GF-D8 (cell line): ENCODE data around the gene CMIP.
"Not testable (repeated sequence)": the region's sequence is repeated elsewhere in the genome, so short reads cannot be mapped to it uniquely, and the experiment has no call there.

Experiments
- DNase-seq: peaks from one replicate; lab custom pipeline; 2025; lab: John Stamatoyannopoulos, UW

The CMIP gene

DNA sequence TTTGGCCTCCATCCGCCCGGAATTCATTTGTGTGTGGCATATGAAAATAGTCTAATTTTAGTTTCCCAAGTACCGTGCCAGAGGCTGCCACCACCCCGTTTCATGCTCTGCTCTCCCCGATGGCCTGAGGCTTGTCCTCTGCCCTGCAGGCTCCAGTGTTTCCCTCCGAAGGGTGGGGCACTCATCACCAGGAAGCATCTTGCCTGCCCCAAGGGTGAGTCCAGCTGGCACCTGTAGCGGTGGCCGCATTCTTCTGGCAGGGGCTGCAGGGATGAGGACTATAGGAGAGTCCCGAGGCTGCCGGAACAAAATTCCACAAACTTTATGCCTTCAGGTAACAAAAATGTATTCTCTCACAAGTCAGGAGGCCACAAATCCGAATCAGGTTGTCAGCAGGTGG, 23.1 kb upstream of the CMIP start:
- no peak for DNase-seq

DNA sequence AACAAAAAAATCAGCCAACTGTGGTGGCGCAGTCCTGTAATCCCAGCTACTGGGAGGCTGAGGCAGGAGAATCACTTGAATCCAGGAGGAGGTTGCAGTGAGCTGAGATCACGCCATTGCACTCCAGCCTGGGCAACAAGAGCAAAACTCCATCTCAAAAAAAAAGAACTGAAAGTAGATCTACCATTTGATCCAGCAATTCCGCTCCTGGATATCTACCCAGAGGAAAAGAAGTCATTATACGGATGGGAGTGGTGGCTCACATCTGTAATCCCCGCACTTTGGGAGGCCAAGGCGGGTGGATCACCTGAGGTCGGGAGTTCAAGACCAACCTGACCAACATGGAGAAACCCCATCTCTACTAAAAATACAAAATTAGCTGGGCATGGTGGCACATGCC, 22.5 kb upstream of the CMIP start:
- not testable (repeated sequence) for DNase-seq

DNA sequence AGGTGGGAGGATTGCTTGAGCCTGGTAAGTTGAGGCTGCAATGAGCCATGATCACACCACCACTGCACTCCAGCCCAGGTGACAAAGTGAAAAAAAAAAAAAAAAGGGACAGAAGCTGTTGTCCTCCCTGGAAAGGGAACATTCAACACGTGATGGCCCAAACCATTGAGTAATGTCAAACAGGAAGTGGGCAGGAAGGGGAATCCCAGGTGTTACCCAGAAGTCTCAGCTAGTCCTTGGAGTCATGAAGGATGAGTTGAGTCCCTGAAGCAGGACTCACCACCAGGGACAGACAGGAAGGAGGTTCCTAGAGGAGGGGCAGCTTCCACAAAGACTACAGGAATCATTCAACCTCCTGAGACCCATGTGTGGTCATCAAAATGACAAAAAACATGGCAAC, 19.8 kb upstream of the CMIP start:
- DNase-seq, result no peak

DNA sequence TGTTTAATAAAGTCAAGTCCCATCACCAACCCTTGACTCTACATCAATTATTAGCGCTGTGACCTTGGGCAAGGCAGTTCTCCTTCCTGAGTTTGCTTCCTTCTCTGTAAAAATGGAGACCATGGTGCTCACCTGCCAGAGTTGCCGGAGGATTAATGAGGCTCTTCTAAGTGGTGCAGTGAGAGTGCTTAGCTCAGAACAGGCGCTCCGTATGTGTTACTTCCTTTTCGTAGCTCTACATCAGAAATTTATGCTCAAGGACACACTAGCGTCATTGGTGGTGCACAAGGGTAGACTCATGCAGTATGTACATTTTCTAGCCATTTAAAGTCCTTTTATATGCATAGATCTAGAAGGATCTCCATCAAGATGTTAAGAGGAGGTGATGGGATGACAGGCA, 17.4 kb upstream of the CMIP start:
- no peak for DNase-seq

- no peak for DNase-seq
These were observed 15.5 kb upstream of the CMIP start for GRCh38 chr16:81429045-81429521.

DNA sequence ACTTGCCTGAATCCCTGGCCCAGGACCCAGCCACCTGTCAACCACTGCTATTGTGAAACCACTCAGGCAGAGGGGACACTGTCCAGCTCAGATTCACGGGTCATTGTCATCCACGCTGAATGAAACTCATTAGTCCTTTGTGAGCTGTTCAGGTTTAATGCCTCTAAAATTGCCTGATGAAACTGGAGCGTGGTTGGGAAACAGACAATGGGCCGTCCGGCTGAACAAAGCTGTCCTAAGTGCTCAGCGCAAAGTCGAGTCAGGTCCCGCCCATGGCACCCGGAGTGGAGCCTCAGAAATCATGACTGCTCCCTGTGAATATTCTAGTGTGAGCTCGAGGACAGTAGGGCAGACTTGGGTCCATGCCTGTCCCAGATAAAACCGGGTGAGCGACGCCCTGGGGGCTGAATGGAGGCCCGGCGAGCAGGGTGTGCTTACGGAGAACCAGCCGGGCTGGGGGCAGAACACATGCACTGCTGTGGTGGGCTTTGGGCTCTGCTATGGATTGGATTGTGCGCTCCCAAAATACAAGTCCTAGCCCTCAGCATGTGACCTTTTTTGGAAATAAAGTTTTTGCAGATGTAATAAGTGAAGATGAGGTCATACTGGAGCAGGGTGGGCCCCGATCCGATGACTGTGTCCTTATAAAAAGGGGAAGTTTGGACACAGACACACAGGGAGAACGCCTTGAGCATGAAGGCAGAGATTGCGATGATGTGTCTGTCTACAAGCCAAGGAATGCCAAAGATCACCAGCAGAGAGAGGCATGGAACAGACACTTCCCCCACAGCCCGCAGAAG, 12.9 kb upstream of the CMIP start:
- DNase-seq, result no peak

GRCh38 chr16:81432937-81433557, 11.6 kb upstream of the CMIP start:
- no peak for DNase-seq

- DNase-seq, result no peak
These were observed 9.5 kb upstream of the CMIP start for GRCh38 chr16:81435103-81435502.

- DNase-seq, result no peak
These were observed 9.0 kb upstream of the CMIP start for GRCh38 chr16:81435567-81435966.

GRCh38 chr16:81436386-81436785, 8.2 kb upstream of the CMIP start:
- DNase-seq, result no peak

DNA sequence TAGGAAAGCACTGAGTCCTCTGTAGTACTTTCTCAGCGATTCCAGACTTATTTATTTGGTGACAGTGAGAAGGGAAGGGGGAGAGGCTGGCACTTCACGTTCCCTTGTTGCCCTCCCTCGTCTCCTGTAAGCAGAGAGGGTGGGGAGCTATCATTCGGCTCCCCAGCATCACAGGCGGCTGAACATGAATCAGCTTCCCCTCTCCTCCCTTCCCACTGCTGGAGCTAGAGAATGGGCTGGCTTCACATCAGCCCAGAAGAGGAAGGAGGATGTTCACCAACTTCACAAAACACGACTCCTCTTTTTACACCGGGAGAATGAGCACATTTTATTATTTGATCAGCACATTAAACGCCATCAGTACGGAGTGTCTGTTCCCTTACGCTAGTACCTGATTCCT, 6.7 kb upstream of the CMIP start:
- no peak for DNase-seq

GRCh38 chr16:81440888-81441761, 3.5 kb upstream of the CMIP start:
- DNase-seq, result no peak

DNA sequence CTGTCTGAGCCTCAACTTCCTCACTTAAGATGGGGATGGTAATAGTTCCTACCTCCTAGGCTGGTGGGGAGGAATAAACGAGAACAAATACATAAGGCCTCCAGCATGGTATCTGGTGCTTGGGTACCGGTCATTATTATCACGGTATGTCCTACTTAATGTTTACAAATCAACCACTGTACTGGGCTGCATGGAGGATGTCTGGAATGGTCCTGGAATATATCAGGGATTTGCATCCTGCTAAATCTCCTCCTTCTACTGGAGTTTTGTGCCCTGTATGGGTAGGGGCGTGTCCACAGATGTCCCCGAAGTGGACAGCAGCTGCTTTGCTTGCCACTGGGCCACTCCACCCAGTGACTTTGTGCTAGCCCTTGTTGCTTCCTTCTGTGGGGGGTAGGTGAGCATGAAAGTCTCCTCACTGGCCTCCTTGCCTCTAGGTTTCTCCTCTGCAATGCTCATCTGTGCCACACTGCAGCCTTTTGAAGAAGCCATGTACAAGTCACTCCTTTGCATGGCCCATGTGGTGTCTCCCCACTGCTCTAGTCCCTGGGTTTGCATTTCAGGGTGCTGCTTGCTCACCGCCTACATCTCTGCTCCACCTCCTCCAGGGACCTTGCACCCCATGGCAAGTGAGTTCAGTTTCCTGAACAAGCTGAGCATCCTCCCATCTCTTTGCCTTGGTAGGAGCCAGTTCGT, 2.2 kb upstream of the CMIP start:
- DNase-seq, result no peak

DNA sequence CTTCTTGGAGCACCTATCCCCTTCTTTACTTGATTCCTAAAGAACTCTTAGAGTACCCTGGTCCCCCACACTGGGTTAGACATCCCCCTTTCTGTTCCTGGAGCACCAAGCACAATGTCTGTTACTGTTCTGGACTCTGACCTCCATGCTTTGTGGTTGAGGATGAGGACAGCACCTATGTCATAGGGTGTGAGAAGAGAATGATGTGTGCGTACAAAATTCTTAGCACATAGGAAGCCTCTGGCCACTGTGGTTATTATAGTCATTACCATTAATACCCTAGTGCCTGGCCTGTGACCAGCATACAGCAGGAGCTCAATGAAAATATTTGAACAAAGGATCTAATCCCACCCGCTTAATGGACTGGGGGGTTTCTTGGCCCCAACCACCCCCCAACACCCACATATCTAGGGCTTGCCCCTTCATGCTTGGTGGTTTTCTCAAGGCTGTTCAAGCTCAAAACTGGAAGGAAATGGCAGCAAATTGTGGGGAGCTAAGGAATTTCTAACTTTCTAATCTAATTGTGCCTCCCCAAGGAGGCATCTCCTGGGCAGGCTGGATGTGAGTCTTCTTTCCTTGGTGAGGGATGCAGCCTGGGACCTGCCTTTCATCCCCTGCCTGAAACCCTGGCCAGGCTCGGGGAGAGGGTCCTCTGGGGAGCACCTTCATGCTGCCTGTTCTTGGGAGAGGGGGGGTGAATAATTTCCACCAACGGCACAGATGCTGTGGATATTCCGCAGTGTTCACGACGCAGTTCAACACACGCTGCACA, 1.5 kb upstream of the CMIP start:
- DNase-seq, result no peak

DNA sequence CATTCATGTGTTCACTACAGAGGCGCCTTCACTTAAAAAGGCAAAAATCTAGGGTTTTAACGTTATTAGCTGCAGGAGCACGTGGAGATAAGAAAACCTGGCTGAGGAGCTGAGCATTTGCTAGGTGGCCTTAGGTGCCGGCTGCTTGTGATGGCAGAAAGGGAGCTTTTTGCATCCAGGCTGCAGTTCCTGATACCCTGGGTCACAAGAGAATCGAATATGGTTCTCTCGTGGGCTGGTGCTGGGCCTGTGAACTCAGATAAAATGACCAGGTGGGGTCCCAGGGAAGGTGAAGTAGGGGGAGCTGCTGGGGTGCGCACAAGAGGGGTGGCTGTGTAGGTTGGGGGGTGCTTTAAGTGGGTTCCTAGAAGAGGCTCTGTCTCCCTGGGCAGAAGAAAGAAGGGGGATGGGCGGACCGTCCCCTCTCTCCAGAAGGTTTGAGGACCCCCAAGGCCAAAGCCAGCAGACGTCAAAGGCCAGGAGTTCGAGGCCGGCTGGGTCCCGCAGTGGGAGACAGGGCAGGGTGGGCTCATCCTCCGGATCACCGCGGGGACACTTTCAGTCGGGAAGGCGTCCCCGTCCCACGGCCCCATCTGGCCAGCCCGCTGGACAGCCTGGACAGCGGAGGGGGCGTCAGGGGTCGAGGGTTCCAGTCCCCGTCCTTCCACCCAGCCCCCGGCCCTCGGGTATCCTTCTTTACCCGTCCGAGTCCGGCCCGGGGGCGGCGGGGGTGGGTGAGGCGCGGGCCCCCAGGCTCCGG, 740 bp upstream of the CMIP start:
- DNase-seq, result no peak

DNA sequence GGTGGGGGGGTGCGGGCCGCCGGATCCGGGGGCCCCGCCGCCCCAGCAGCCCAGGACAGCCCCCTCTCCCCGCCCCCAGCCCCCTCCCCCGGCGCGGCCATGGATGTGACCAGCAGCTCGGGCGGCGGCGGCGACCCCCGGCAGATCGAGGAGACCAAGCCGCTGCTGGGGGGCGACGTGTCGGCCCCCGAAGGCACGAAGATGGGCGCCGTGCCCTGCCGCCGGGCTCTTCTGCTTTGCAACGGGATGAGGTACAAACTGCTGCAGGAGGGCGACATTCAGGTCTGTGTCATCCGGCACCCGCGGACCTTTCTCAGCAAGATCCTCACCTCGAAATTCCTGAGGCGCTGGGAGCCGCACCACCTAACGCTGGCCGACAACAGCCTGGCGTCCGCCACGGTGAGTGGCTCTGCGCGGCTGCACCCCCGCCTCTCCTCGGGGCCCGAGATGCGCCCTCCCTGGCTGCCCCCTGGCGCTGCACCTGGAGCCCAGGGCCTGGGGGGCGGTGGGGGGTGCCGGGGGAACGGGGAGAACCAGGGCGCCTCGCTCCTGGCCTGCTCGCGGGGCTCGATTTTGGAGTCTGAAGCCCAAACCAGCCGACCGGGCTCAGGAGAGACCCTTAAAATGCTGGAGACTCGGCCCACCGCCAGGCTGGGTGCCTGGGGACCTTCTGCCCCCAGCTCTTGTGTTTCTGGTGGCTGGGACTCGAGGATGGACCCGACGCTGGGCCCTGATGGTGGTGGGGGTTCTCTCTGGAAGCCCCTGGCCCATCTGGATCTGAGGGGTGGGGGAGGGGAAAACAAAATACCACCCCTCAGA, 744 bp downstream of the CMIP start:
- DNase-seq, result no peak

DNA sequence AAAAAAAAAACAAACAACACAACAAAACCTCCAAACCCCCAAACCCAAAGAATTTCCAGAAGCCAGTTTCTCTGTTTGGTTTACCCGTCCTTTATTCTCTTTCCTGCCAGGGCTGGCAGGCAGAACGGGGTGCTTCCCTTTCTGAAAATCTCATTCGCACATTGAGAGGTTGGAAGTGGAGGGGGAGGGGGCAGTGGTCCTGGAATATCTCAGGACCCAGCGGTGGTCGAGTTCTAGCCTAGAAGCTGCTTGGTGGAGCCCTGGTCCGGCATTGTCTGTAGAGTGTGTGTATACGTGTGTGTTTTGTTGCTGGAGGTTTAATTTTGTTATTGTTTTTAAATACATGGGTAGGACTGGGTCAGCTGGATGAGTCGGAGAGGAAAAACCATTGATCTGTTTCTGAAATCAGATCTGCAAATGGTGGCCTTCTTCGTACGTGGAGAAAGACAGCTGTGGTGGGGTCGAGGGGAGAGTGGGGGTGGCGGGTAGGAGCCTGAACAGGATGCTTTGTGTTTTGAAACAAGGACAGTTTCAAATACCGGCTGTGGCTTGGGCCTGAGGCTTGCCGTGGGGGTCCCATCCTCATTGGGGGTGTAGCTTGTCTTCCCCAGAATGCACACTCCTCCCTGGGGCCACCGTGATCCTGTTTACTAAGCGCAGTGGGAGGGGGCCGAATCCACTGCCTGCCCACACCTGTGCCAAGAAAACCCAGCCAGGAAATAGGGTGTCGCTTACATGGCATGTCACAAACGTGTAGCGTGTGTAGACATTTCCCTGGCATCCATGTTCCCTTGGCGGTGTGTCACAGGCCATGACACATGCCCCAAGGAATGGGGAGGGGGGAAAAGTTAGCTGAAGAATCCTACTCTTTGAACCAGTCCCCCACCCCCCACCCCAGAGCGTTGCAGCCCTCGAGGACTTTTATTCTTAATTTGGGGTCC, 1.6 kb downstream of the CMIP start:
- no peak for DNase-seq

DNA sequence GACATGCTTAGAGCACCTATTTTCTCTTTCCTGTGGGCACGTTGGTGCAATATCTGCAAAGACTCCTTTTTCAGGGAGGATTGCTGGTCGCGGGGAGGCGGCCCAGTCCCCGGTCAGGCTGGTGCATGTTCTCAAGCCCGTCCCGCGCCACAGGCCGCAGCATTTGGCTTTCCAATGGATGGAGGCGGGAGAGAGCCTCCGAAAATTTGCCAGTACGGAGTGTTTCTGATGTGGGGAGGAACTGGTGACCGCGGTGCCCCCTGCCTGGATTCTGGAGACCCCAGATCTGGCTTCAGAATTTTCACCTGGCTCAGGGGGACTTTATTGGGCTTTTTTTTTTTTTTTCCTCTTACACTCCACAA, 2.3 kb downstream of the CMIP start:
- DNase-seq, result no peak
